MM.1S (cell line): ENCODE results near the gene MMP11.

Experiments
- EZH2phosphoT487 ChIP-seq: fragments of 300-600 bp; sonication (generic); IDR thresholded peaks from 2 replicates; pipeline ENCODE4 v1.6.1; 2018; ENCODE audit warnings: antibody characterized with exemption, low read length
- TF ChIP-seq, protein P1 (sequence below): fragments of 300-600 bp; sonication (generic); IDR thresholded peaks from 2 replicates; pipeline ENCODE4 v1.5.1; 2016; ENCODE audit warnings: antibody characterized with exemption, low read length, mixed read lengths

DNA sequence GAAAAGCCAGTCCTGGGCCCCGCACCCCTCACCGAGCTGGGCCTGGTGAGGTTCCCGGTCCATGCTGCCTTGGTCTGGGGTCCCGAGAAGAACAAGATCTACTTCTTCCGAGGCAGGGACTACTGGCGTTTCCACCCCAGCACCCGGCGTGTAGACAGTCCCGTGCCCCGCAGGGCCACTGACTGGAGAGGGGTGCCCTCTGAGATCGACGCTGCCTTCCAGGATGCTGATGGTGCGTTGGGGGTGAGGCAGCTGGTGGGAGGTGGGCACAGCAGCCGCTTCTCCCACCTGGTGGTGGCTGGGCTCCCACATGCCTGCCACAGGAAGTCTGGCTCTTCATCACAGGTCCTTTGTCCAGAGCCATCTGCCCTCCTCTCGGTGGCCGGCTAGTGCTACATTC is 9.6 kb downstream of the MMP11 start:
- TF ChIP-seq, protein P1, sequence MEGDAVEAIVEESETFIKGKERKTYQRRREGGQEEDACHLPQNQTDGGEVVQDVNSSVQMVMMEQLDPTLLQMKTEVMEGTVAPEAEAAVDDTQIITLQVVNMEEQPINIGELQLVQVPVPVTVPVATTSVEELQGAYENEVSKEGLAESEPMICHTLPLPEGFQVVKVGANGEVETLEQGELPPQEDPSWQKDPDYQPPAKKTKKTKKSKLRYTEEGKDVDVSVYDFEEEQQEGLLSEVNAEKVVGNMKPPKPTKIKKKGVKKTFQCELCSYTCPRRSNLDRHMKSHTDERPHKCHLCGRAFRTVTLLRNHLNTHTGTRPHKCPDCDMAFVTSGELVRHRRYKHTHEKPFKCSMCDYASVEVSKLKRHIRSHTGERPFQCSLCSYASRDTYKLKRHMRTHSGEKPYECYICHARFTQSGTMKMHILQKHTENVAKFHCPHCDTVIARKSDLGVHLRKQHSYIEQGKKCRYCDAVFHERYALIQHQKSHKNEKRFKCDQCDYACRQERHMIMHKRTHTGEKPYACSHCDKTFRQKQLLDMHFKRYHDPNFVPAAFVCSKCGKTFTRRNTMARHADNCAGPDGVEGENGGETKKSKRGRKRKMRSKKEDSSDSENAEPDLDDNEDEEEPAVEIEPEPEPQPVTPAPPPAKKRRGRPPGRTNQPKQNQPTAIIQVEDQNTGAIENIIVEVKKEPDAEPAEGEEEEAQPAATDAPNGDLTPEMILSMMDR, result no peak
- no peak for TF ChIP-seq EZH2phosphoT487
